Ascending aorta (tissue), 2 donors: ENCODE results near the gene CYTH1. TPM values are rescaled to one million over a fixed set of nuclear protein-coding genes. Genes with fewer than 3 reads are reported as not detected.

Experiments
- DNase-seq, 2 donors: peaks; one replicate each; pipeline ENCODE4 v3.0.0-alpha.2; 2019; ENCODE audit warnings: low spot score in 2 of 2
- H3K27ac ChIP-seq, 2 donors: fragments of 200-600 bp; sonication (generic); one replicate each; pipeline ENCODE4 v1.5.1; 2016 to 2017; ENCODE audit warnings: mild to moderate bottlenecking in 1 of 2
- H3K27me3 ChIP-seq: fragments of 200-600 bp; sonication (generic); one replicate; pipeline ENCODE4 v1.5.1; 2017
- H3K36me3 ChIP-seq, 2 donors: fragments of 200-600 bp; sonication (generic); one replicate each; pipeline ENCODE4 v1.5.1; 2016
- H3K4me1 ChIP-seq, 2 donors: fragments of 200-600 bp; sonication (generic); one replicate each; pipeline ENCODE4 v1.5.1; 2016 to 2017; ENCODE audit warnings: mild to moderate bottlenecking in 1 of 2
- H3K4me3 ChIP-seq, 2 donors: fragments of 200-600 bp; sonication (generic); one replicate each; pipeline ENCODE4 v1.5.1; 2016 to 2017; ENCODE audit warnings: mild to moderate bottlenecking in 1 of 2
- H3K9me3 ChIP-seq, 2 donors: fragments of 200-600 bp; sonication (generic); one replicate each; pipeline ENCODE4 v1.5.1; 2016
- intact Hi-C: fragments of 100-400 bp; cut with DNase I; formaldehyde crosslinking; loops from one replicate; pipeline ENCODE4 v1.15.1; 2023
- total RNA-seq: library from RNA; depleted of rRNA; stranded (reverse); fragments of >200 nt; gene quantifications from one replicate; pipeline ENCODE4 v1.1.0, GENCODE V29; 2016
- TF ChIP-seq, protein P1 (sequence below), 3 experiments: fragments of 200-600 bp in 2 of 3; fragments of 450-650 bp in 1 of 3; sonication (generic) in 2 of 3; IDR thresholded peaks; one replicate each; pipeline ENCODE4 v1.5.1; 2016 to 2019; ENCODE audit warnings: antibody characterized with exemption in 3 of 3, mild to moderate bottlenecking in 1 of 3, moderate library complexity in 1 of 3

The CYTH1 gene
- total RNA-seq, 1 donor from 2014 or later: 46.5 TPM

DNA sequence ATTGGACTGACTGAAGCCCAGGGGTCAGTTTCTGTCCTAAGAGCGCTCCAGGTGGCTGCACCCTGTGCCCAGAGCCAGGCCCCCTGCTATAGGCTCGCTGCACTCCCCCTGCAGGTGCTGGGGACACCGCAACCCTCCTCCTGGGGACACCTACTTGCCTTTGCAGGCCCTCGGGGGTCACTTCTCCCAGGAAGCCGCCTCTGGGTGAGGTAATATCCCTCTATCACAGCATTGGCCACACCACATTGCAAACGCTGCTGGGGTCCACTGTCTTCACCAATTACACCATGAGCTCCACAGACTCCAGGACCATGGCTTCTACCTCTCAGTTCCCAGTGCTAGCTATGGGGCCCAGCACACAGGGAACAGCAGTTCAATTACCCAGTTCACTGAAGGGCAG lies 43.6 kb upstream of the CYTH1 start:
- Histone ChIP-seq H3K9me3 (no peaks in the 10 kb centered on the region), H3K36me3 (peaks cover 91 to 98% of the 10 kb centered on the region in 2 donors), H3K27ac (no peak overlapping the region), H3K4me3 (no peak overlapping the region), H3K4me1 (no peaks in the 10 kb centered on the region), H3K27me3 (no peaks in the 10 kb centered on the region)
- TF ChIP-seq, protein P1, sequence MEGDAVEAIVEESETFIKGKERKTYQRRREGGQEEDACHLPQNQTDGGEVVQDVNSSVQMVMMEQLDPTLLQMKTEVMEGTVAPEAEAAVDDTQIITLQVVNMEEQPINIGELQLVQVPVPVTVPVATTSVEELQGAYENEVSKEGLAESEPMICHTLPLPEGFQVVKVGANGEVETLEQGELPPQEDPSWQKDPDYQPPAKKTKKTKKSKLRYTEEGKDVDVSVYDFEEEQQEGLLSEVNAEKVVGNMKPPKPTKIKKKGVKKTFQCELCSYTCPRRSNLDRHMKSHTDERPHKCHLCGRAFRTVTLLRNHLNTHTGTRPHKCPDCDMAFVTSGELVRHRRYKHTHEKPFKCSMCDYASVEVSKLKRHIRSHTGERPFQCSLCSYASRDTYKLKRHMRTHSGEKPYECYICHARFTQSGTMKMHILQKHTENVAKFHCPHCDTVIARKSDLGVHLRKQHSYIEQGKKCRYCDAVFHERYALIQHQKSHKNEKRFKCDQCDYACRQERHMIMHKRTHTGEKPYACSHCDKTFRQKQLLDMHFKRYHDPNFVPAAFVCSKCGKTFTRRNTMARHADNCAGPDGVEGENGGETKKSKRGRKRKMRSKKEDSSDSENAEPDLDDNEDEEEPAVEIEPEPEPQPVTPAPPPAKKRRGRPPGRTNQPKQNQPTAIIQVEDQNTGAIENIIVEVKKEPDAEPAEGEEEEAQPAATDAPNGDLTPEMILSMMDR (IDR thresholded peaks at IDR 0.05): no peak
- intact Hi-C loops: no loop called here
- DNase-seq: no peak

DNA sequence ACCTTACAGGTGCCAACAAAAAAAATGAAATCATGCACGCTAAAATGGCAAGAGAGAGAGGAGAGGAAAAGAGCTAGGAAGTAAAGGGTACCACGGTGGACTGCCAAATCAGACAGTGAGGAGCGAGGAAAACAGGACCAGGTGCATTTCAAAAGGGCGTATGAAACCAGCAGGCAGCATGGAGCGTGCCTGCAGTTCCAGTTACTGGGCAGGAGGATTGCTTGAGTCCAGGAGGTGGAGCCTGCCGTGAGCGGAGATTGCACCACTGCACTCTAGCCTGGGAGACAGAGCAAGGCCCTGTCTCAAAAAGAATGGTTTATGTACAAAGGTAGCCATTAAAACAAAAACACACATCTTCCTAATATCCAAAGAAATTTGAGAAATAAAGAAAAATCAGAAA lies 42.2 kb upstream of the CYTH1 start:
- TF ChIP-seq, protein P1 (IDR thresholded peaks at IDR 0.05): no peak
- Histone ChIP-seq H3K27me3 (no peaks in the 10 kb centered on the region), H3K36me3 (peaks cover 89 to 100% of the 10 kb centered on the region in 2 donors), H3K4me1 (peaks cover 0 to 3% of the 10 kb centered on the region in 2 donors), H3K4me3 (no peak overlapping the region), H3K9me3 (no peaks in the 10 kb centered on the region), H3K27ac (no peak overlapping the region)
- no peak for DNase-seq
- intact Hi-C loops: no loop called here

DNA sequence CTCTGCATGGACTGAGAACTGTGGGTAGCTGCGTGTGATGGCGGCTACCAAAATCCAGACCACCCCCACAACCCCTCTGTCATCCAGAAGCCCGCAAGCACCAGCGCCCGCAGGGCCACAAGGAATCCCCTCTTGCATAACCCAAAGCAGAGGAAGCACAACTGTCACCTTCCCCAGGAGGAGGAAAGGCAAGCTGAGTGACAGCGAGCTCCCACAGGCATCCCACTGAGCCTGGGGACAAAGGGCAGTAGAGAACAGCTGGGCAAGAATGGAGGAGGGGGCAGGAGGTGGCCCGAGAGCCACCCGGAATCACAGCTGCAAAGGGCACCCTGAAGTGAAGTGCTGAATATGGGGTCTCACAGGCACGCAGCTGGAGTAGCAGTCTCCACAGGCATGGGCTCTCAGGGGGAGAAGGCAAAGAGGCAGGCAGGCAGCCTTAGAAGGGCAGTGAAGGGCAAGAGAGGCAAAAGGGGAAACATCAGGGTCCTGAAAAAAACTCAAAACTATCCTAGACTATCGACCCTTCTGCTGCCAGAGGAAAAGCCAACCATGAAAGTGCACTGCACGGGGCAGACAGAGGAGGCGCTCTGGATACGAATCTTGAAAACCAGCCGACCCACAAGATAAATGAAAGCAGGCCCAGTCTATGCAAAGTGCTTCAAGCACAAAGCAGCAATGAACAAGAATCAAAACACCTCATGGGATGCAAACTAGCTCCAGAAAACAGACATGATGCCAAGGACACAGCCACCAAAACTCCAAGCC lies 41.4 kb upstream of the CYTH1 start:
- Histone ChIP-seq H3K27me3 (no peaks in the 10 kb centered on the region), H3K4me1 (peaks cover 0 to 4% of the 10 kb centered on the region in 2 donors), H3K36me3 (peaks cover 89 to 100% of the 10 kb centered on the region in 2 donors), H3K27ac (no peak overlapping the region), H3K4me3 (no peak overlapping the region), H3K9me3 (no peaks in the 10 kb centered on the region)
- DNase-seq: no peak
- TF ChIP-seq, protein P1 (IDR thresholded peaks at IDR 0.05): no peak
- intact Hi-C loops: no loop called here

DNA sequence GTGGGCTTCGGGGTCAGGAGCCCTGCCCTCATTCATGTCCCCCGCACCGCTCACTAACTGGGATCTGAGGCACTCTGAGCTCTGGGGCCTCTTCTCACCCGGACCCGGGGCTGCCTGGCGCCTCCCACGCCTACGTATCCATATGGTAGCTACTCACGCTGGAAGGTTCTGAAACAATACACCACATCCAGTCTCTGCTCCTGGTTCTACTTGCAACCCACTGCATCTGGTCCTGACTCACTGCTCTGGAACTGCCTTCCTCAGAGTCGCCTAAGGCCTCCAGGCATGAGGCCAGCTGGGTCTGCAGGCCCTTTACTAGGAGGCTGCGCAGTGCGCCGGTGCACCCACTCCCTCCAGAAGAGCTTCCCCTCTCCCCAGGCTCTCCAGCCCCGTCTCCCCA lies 40.5 kb upstream of the CYTH1 start:
- TF ChIP-seq, protein P1 (IDR thresholded peaks at IDR 0.05): no peak
- Histone ChIP-seq H3K27ac (no peak overlapping the region), H3K9me3 (no peaks in the 10 kb centered on the region), H3K4me3 (no peak overlapping the region), H3K27me3 (no peaks in the 10 kb centered on the region), H3K36me3 (peaks cover 89 to 100% of the 10 kb centered on the region in 2 donors), H3K4me1 (peaks cover 0 to 4% of the 10 kb centered on the region in 2 donors)
- DNase-seq: no peak
- intact Hi-C loops: no loop called here

DNA sequence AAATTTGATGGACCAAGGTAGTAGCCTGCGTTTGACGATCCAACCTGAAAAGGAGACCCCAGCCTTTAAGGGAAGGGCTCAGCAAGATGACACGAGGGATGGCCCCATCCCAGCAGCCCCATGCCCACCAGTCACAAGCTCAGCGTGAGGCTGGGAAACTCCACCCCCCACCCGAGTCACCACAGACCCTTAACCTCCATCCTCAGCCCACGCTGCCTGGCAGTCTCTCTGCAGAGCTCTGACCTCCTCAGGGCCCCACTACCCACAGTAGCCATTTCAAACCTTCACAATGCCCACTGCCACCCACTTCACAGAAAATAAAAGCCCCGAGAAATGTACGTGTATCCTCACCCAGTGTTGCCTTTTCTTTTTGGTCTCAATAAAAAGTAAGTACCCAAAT lies 39.9 kb upstream of the CYTH1 start:
- intact Hi-C loops: no loop called here
- H3K36me3 ChIP-seq: peaks cover 88 to 100% of the 10 kb centered on the region in 2 donors
- no peaks in the 10 kb centered on the region for H3K27me3 ChIP-seq
- peaks cover 0 to 4% of the 10 kb centered on the region in 2 donors for H3K4me1 ChIP-seq
- no peak overlapping the region for H3K4me3 ChIP-seq
- H3K27ac ChIP-seq: no peak overlapping the region
- H3K9me3 ChIP-seq: no peaks in the 10 kb centered on the region
- no peak for DNase-seq
- TF ChIP-seq, protein P1 (IDR thresholded peaks at IDR 0.05): no peak
